Kidney (tissue), 14 donors: ENCODE measurements around the gene NLK. TPM values are rescaled to one million over a fixed set of nuclear protein-coding genes. Genes with fewer than 3 reads are reported as not detected.

Experiments used
- DNase-seq, 5 donors: peaks; one replicate each; pipeline ENCODE4 v3.0.0-alpha.2; 2013 to 2020
- FAIRE-seq: peaks from 2 replicates; lab custom pipeline; 2012; peaks lifted over from hg19 to GRCh38; lab: Jason Lieb, UNC
- H3K27ac ChIP-seq, 2 donors: one replicate each; pipeline ENCODE4 v1.7.0; 2013; ENCODE audit warnings: low read depth in 2 of 2, low read length in 2 of 2, inconsistent platforms in 1 of 2
- H3K27me3 ChIP-seq: one replicate; pipeline ENCODE4 v1.7.1; 2013; ENCODE audit warnings: low read length, inconsistent platforms; ENCODE audit not compliant: control insufficient read depth, insufficient read depth
- H3K36me3 ChIP-seq, 3 donors: one replicate each; pipeline versions ENCODE4 v1.7.0 to v1.7.1; 2013; ENCODE audit warnings: low read length in 3 of 3, control low read depth in 1 of 3, inconsistent platforms in 1 of 3; ENCODE audit not compliant: insufficient read depth in 3 of 3, control insufficient read depth in 2 of 3
- H3K4me1 ChIP-seq, 3 donors: one replicate each; pipeline versions ENCODE4 v1.7.0 to v1.7.1; 2013; ENCODE audit warnings: low read length in 3 of 3, inconsistent platforms in 1 of 3, low read depth in 1 of 3; ENCODE audit not compliant: control insufficient read depth in 2 of 3, insufficient read depth in 2 of 3
- H3K4me3 ChIP-seq, 3 donors: one replicate each; pipeline versions ENCODE4 v1.7.0 to v1.8.1; 2013; ENCODE audit warnings: low read length in 3 of 3, control low read depth in 1 of 3, inconsistent platforms in 1 of 3
- H3K9ac ChIP-seq, 3 donors: one replicate each; pipeline versions ENCODE4 v1.7.0 to v1.7.1; 2013; ENCODE audit warnings: low read length in 3 of 3, control low read depth in 1 of 3, inconsistent platforms in 1 of 3
- H3K9me3 ChIP-seq, 3 donors: one replicate each; pipeline versions ENCODE4 v1.7.0 to v1.7.1; 2013; ENCODE audit warnings: low read length in 3 of 3, control low read depth in 1 of 3, inconsistent platforms in 1 of 3; ENCODE audit not compliant: control insufficient read depth in 2 of 3, insufficient read depth in 1 of 3
- CTCF ChIP-seq: IDR thresholded peaks from 3 replicates; pipeline ENCODE4 v1.5.1; 2012; ENCODE audit warnings: mild to moderate bottlenecking, moderate library complexity, borderline replicate concordance; ENCODE audit not compliant: insufficient read depth; ENCODE audit errors: extremely low read depth
- intact Hi-C: fragments of 100-400 bp; cut with DNase I; formaldehyde crosslinking; loops from one replicate; pipeline ENCODE4 v1.11.1; 2022
- polyA plus RNA-seq: library from polyadenylated mRNA; stranded (reverse); fragments of 350-450 nt; fragmentation: Illumina TruSeq; extraction: RNeasy Lipid Tissue Mini Kit (QIAGEN cat#74804); gene quantifications from one replicate; pipeline ENCODE4 v1.2.3, GENCODE V29; 2014; ENCODE audit warnings: low read depth, low replicate concordance; ENCODE audit not compliant: insufficient read depth
- total RNA-seq: library from RNA; stranded (reverse); fragmentation: NEBNext Ultra II Directional; extraction: Animal tissue kit (Norgen Biotek cat#: 25700); gene quantifications from one replicate; pipeline ENCODE4 v1.2.1, GENCODE V29; 2021
- donor health status: control.
- donor health status: control.
- donor health status: control.
- donor health status: control.
- donor health status: control.
- donor health status: DM: yes; HTN: yes; CAD: no.
- donor health status: Normal renal cell carcinoma (clear cell type).

Gene NLK
- total and polyA plus RNA-seq, 2 donors from 2014 or later: 20.2 to 31.3 TPM

GRCh38 chr17:28112606-28113005, 70.1 kb downstream of the NLK start:
- peak overlapping the region; percentile 53 to 59 for H3K27ac ChIP-seq
- peaks cover 0 to 3% (median 0%) of the 10 kb centered on the region in 3 donors for H3K9me3 ChIP-seq
- FAIRE-seq (peak; percentile 62), DNase-seq (peak in 1 of 5 donors; percentile 66)
- H3K36me3 ChIP-seq: peaks cover 0 to 4% (median 0%) of the 10 kb centered on the region in 3 donors
- no peak for TF ChIP-seq CTCF
- peaks cover 0 to 19% (median 12%) of the 10 kb centered on the region in 3 donors for H3K4me1 ChIP-seq
- H3K9ac ChIP-seq: peak overlapping the region in 1 of 3 donors; percentile 36
- H3K4me3 ChIP-seq: no peak overlapping the region
- H3K27me3 ChIP-seq: no peaks in the 10 kb centered on the region
- intact Hi-C loops: no loop called here

- no peak for DNase-seq
- no peak for TF ChIP-seq CTCF
Measured at GRCh38 chr17:28113269-28113668, 70.8 kb downstream of the NLK start.

GRCh38 chr17:28115046-28115445, 72.6 kb downstream of the NLK start:
- intact Hi-C loops: no loop called here
- no peak for TF ChIP-seq CTCF
- Histone ChIP-seq H3K4me1 (peaks cover 11 to 27% (median 19%) of the 10 kb centered on the region in 3 donors), H3K36me3 (peaks cover 0 to 4% (median 0%) of the 10 kb centered on the region in 3 donors), H3K27ac (no peak overlapping the region), H3K4me3 (no peak overlapping the region), H3K9me3 (peaks cover 0 to 3% (median 0%) of the 10 kb centered on the region in 3 donors), H3K9ac (no peak overlapping the region), H3K27me3 (no peaks in the 10 kb centered on the region)
- DNase-seq: no peak
- FAIRE-seq: no peak

More at GRCh38 chr17:28113269-28113668, 70.8 kb downstream of the NLK start:
- H3K27ac ChIP-seq: peak overlapping the region in 1 of 2 donors; percentile 55
- H3K4me1 ChIP-seq: peaks cover 0 to 19% (median 12%) of the 10 kb centered on the region in 3 donors
- no peak overlapping the region for H3K4me3 ChIP-seq
- H3K27me3 ChIP-seq: no peaks in the 10 kb centered on the region
- FAIRE-seq: no peak
- intact Hi-C loops: no loop called here
- H3K9ac ChIP-seq: peak overlapping the region in 1 of 3 donors; percentile 36
- H3K36me3 ChIP-seq: peaks cover 0 to 4% (median 0%) of the 10 kb centered on the region in 3 donors
- peaks cover 0 to 3% (median 0%) of the 10 kb centered on the region in 3 donors for H3K9me3 ChIP-seq

GRCh38 chr17:28117304-28117703, 74.8 kb downstream of the NLK start:
- DNase-seq (no peak), FAIRE-seq (no peak)
- Histone ChIP-seq H3K4me3 (no peak overlapping the region), H3K36me3 (no peaks in the 10 kb centered on the region), H3K9me3 (no peaks in the 10 kb centered on the region), H3K27ac (no peak overlapping the region), H3K9ac (no peak overlapping the region), H3K4me1 (peaks cover 11 to 33% (median 12%) of the 10 kb centered on the region in 3 donors), H3K27me3 (no peaks in the 10 kb centered on the region)
- intact Hi-C loops: no loop called here
- TF ChIP-seq CTCF: no peak
